ENCODE data around the gene LRIT1.

Gene LRIT1

GRCh38 chr10:84254552-84255478, 13.5 kb upstream of the LRIT1 start:
- no peak for DNase-seq (ENCODE audit: low spot score)

GRCh38 chr10:84248794-84249193, 7.4 kb upstream of the LRIT1 start:
- DNase-seq (ENCODE audit: low spot score) = no peak

- no peak for DNase-seq (ENCODE audit: low spot score)
Measured at GRCh38 chr10:84247496-84247895, 6.2 kb upstream of the LRIT1 start.

- peak; percentile 29 for DNase-seq (ENCODE audit: low spot score)
Measured at GRCh38 chr10:84244651-84245270, 3.4 kb upstream of the LRIT1 start, which contains the start of gene RGR. RGR (plus strand) TSS chr10:84245053; CDS start chr10:84245091, 38 bp downstream.

- DNase-seq (ENCODE audit: low spot score) = no peak
Measured at GRCh38 chr10:84243759-84244158, 2.4 kb upstream of the LRIT1 start.

- DNase-seq (ENCODE audit: low spot score) = no peak
Measured at GRCh38 chr10:84238909-84239308, 2.4 kb downstream of the LRIT1 start.

GRCh38 chr10:84237199-84238051, 3.9 kb downstream of the LRIT1 start:
- no peak for DNase-seq (ENCODE audit: low spot score)

- DNase-seq (ENCODE audit: low spot score) = no peak
Measured at GRCh38 chr10:84236807-84237198, 4.5 kb downstream of the LRIT1 start.

GRCh38 chr10:84235096-84235495, 6.2 kb downstream of the LRIT1 start:
- DNase-seq (ENCODE audit: low spot score) = no peak

- DNase-seq (ENCODE audit: low spot score) = no peak
Measured at GRCh38 chr10:84234479-84234878, 6.9 kb downstream of the LRIT1 start.

GRCh38 chr10:84233940-84234339, 7.4 kb downstream of the LRIT1 start:
- DNase-seq (ENCODE audit: low spot score) = no peak

- no peak for DNase-seq (ENCODE audit: low spot score)
Measured at GRCh38 chr10:84232376-84232775, 9.0 kb downstream of the LRIT1 start.

GRCh38 chr10:84230359-84230758, 11.0 kb downstream of the LRIT1 start:
- DNase-seq (ENCODE audit: low spot score) = no peak

- DNase-seq (ENCODE audit: low spot score) = no peak
Measured at GRCh38 chr10:84227810-84228209, 13.5 kb downstream of the LRIT1 start.

GRCh38 chr10:84226616-84227015, 14.7 kb downstream of the LRIT1 start:
- no peak for DNase-seq (ENCODE audit: low spot score)

GRCh38 chr10:84225427-84226173, 15.7 kb downstream of the LRIT1 start, which contains the start of gene LRIT2:
LRIT2 (minus strand) TSS chr10:84225544; CDS start chr10:84225520, 24 bp downstream.
- DNase-seq (ENCODE audit: low spot score) = no peak

GRCh38 chr10:84224411-84225028, 16.8 kb downstream of the LRIT1 start:
- DNase-seq (ENCODE audit: low spot score) = peak; percentile 36

GRCh38 chr10:84221916-84222315, 19.4 kb downstream of the LRIT1 start:
- DNase-seq (ENCODE audit: low spot score) = no peak

- no peak for DNase-seq (ENCODE audit: low spot score)
Measured at GRCh38 chr10:84217746-84218145, 23.6 kb downstream of the LRIT1 start.

- DNase-seq (ENCODE audit: low spot score) = no peak
Measured at GRCh38 chr10:84216834-84217233, 24.5 kb downstream of the LRIT1 start.

- DNase-seq (ENCODE audit: low spot score) = peak; percentile 37
Measured at GRCh38 chr10:84214612-84215235, 26.6 kb downstream of the LRIT1 start.
